Measurements from ENCODE around the gene PMS1. TPM values are rescaled to one million over a fixed set of nuclear protein-coding genes. Genes with fewer than 3 reads are reported as not detected.
A peak's percentile ranks its signal among the peaks of the same experiment; 100 is the strongest.

Gene PMS1
- total and polyA plus RNA-seq, 11 donors, result 6.2 to 16.7 (median 9.0) TPM

GRCh38 chr2:189870381-189871085 is 86.3 kb downstream of the PMS1 start:
- H3K36me3 ChIP-seq, result peaks cover 0 to 24% (median 0%) of the 10 kb centered on the region in 9 donors
- no peaks in the 10 kb centered on the region for H3K9me3 ChIP-seq
- peak overlapping the region in 1 of 12 donors; percentile 30 for H3K27ac ChIP-seq
- TF ChIP-seq CTCF (IDR thresholded peaks at IDR 0.05) (no peak), POLR2A (IDR thresholded peaks at IDR 0.05) (no peak)
- H3K4me1 ChIP-seq, result peaks cover 0 to 25% (median 0%) of the 10 kb centered on the region in 12 donors
- DNase-seq (no peak), ATAC-seq (no peak)
- H3K27me3 ChIP-seq, result no peaks in the 10 kb centered on the region
- 87 to 92% (median 92%) methylated on average over 5 of the region's 5 CpGs for WGBS, 4 donors
- H3K4me3 ChIP-seq, result no peak overlapping the region
- intact Hi-C loops (cut with DNase I), result no loop called here

- Histone ChIP-seq H3K9me3 (no peaks in the 10 kb centered on the region), H3K36me3 (peaks cover 0 to 32% (median 0%) of the 10 kb centered on the region in 9 donors), H3K4me3 (no peak overlapping the region), H3K27me3 (no peaks in the 10 kb centered on the region), H3K4me1 (peaks cover 0 to 25% (median 0%) of the 10 kb centered on the region in 12 donors), H3K27ac (no peak overlapping the region)
- TF ChIP-seq POLR2A (IDR thresholded peaks at IDR 0.05) (no peak), CTCF (IDR thresholded peaks at IDR 0.05) (no peak)
- ATAC-seq (no peak), DNase-seq (no peak)
- 78 to 81% (median 80%) methylated on average over 8 of the region's 8 CpGs for WGBS, 4 donors
- intact Hi-C loops (cut with DNase I), result no loop called here
Measured at GRCh38 chr2:189873696-189874095, 89.4 kb downstream of the PMS1 start.

GRCh38 chr2:189874586-189875320 is 90.5 kb downstream of the PMS1 start:
- 85 to 91% (median 89%) methylated on average over 4 of the region's 4 CpGs for WGBS, 4 donors
- no peak for TF ChIP-seq CTCF (IDR thresholded peaks at IDR 0.05)
- no peak for TF ChIP-seq POLR2A (IDR thresholded peaks at IDR 0.05)
- peaks cover 0 to 32% (median 0%) of the 10 kb centered on the region in 9 donors for H3K36me3 ChIP-seq

GRCh38 chr2:189876271-189876670 is 92.0 kb downstream of the PMS1 start:
- Histone ChIP-seq H3K36me3 (peaks cover 0 to 29% (median 0%) of the 10 kb centered on the region in 9 donors), H3K4me3 (no peak overlapping the region), H3K27me3 (no peaks in the 10 kb centered on the region), H3K9me3 (no peaks in the 10 kb centered on the region), H3K4me1 (peaks cover 0 to 14% (median 0%) of the 10 kb centered on the region in 12 donors), H3K27ac (no peak overlapping the region)
- ATAC-seq (no peak), DNase-seq (no peak)
- WGBS, 4 donors, result 86 to 87% (median 87%) methylated on average over 2 of the region's 2 CpGs
- intact Hi-C loops (cut with DNase I), result no loop called here
- TF ChIP-seq POLR2A (IDR thresholded peaks at IDR 0.05), result no peak
- TF ChIP-seq CTCF (IDR thresholded peaks at IDR 0.05), result no peak

More at GRCh38 chr2:189874586-189875320, 90.5 kb downstream of the PMS1 start:
- ATAC-seq (no peak), DNase-seq (no peak)
- intact Hi-C loops (cut with DNase I), result no loop called here
- no peaks in the 10 kb centered on the region for H3K9me3 ChIP-seq
- no peaks in the 10 kb centered on the region for H3K27me3 ChIP-seq
- H3K4me3 ChIP-seq, result no peak overlapping the region
- H3K4me1 ChIP-seq, result peaks cover 0 to 25% (median 0%) of the 10 kb centered on the region in 12 donors
- no peak overlapping the region for H3K27ac ChIP-seq

Measured in heart left ventricle (tissue), 16 donors.